ELR (cell line): ENCODE results near the gene CNIH1.
"Not testable (repeated sequence)": the region's sequence is repeated elsewhere in the genome, so short reads cannot be mapped to it uniquely, and the experiment has no call there.

Source experiments
- DNase-seq: peaks from one replicate; pipeline ENCODE4 v3.0.0-alpha.2; 2015; ENCODE audit warnings: low read depth

CNIH1 gene

GRCh38 chr14:54428527-54428926 is 12.6 kb downstream of the CNIH1 start:
- no peak for DNase-seq

GRCh38 chr14:54427871-54428270 is 13.3 kb downstream of the CNIH1 start:
- no peak for DNase-seq

DNA sequence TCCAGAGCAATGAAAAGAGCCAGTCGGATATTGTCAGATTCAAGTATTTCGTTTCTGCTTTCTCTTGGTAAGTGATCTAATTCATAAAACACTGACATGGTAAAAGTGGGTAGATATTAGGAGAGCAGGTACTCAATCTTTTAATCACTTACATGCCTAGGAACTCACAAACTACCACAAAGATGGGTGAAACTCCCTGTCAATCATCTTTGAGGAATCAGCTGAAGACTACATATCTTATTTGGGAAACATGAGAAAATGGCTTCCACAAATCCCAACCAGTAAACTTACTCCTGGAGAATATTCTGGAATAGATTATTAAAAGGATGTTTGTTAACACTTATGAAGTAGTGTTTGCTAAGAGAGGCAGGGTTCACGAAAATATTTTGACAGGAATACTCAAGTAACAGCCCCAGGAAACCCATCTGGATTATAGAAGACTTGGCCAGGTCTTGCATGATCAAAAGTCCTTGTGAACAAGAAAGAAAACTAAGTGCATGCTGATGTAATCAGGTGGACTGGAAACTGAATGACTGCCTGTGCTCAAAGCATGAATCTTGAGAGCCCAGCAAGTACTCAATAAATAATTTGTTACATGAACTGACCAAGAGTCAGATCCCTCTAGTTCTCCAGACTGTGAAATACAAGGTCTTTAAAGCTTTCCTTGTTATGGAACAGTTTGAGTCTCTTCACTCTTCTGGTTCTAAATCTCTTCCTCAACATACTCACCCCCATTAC is 15.5 kb downstream of the CNIH1 start:
- no peak for DNase-seq

GRCh38 chr14:54425068-54425467 is 16.1 kb downstream of the CNIH1 start:
- no peak for DNase-seq

DNA sequence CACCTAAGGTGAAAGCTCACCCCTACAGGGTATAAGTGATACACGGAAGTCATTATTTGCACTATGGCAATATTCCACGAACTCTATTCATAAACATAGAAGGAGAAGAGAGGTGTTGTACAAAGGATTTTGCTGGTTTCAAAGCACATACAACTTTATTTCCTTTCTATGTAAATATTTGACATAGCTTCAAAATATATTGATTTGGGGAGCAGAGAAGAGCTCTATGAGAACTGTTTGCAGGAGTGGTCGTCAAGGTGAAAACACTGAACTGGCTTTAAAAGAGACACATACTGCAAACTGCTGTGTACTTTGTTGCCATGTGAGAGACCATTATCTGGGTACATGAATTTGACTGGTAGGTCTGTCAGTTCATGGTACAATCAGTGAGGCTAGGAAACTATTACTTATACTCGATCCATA is 16.7 kb downstream of the CNIH1 start:
- no peak for DNase-seq

GRCh38 chr14:54423991-54424390 is 17.2 kb downstream of the CNIH1 start:
- DNase-seq, result no peak

DNA sequence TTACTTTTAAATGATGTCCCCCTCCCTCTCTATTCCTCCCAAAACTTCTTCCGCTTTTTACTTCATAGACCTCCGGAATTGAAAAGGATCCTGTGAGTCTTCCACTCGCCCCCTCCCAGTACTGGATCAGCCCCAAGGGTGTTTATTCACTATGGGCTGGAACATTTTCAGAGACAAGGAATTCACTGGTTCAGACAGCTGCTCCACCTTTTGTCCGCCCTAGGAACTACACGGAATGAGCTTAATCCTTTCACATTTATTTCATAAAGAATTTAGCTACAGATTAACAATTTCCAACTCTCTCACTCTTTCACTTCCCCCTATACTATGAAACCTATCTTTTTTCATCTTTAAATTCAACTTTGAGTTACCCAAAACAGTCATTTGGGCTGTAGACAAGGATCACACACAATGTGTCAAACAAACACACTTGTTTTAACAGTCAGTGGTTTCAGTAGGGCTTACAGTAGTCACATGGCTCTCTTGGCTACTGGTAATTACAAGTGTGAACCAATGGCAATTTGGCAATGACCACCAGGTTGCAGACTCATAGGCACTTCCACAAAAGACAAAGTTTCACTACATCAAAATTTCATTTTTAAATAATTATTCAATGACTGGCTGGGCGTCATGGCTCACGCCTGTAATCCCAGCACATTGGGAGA is 20.6 kb downstream of the CNIH1 start:
- peak; percentile 69 for DNase-seq

DNA sequence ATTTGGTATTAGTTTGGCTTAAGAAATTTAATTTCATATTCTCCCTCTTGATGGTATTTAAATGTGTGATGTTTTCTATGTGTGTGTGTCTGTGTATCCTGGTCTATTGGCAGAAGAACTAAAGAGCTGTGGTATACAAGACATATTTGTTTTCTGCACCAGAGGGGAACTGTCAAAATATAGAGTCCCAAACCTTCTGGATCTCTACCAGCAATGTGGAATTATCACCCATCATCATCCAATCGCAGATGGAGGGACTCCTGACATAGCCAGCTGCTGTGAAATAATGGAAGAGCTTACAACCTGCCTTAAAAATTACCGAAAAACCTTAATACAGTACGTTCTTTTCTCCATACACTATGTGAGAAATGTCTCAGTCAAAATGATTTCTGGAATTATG is 29.8 kb downstream of the CNIH1 start:
- no peak for DNase-seq

DNA sequence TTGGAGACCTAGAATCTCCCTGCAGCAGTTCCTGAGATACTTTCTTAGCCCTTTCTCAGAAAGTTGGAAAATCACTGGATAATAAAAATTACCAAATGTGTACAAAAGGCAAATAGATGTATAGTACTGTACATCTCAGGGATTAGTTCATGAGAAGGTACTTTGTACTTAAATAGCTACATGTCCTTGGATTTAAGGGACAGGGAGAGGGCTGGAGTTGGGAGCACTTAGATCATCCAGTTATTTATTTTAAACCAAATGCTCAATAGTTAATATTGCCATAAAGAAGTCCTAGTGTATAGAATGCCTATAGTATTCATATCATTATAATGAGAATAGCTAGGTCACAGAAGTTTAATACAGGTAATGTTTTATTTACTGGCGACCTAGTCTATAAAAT is 31.0 kb downstream of the CNIH1 start:
- no peak for DNase-seq

DNA sequence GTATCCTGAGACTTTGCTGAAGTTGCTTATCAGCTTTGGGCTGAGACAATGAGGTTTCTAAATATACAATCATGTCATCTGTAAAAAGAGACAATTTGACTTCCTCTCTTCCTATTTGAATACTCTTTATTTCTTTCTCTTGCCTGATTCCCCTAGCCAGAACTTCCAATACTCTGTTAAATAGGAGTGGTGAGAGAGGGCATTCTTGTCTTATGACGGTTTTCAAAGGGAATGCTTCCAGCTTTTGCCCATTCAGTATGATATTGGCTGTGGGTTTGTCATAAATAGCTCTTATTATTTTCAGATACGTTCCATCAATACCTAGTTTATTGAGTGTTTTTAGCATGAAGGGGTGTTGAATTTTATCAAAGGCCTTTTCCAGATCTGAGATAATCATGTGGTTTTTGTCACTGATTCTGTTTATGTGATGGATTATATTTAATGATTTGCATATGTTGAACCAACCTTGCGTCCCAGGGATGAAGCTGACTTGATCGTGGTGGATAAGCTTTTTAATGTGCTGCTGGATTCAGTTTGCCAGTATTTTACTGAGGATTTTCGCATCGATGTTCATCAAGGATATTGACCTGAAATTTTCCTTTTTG is 37.7 kb downstream of the CNIH1 start:
- DNase-seq, result peak; percentile 43

GRCh38 chr14:54399560-54399959 is 41.6 kb downstream of the CNIH1 start:
- no peak for DNase-seq

DNA sequence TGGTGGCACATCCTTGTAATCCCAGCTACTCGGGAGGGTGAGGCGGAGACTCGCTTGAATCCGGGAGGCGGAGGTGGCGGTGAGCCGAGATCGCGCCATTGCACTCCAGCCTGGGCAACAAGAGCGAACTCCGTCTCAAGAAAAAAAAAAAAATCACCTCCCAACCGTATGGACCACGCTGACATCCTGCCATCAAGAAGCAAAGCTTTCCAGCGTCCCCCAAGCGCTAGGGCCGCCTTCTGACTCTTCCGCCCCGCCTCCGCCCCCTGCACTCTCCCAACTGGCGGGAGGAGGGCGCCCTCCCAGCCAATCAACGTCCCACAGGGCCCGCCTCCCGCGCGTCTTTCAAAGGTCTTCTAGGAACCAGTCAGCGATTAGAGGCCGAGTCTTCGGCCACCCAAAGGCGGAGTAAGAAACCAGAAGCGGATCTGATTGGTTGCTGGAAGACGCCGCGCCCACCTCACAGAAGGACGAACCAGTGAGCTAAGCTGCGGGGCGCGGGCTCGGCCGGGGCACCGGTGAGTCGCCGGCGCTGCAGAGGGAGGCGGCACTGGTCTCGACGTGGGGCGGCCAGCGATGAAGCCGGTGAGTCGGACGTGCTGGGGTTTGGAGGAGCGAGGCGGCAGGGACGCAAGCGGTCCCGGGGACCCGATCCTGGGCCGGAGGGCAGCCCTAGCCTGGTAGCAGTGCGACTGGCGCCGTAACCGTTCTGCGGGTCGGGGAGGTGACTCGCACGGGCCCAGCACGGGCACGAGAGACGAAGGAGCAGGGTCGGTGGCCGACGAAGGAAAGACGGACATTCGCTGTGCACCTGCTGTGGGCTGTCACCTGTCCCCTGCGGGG is 44.5 kb downstream of the CNIH1 start, which contains the start of gene CDKN3:
CDKN3 (plus strand) TSS at position 515 of the 843 bp plus-strand sequence; CDS start at position 577, 62 bp downstream.
- peak; percentile 100 for DNase-seq

DNA sequence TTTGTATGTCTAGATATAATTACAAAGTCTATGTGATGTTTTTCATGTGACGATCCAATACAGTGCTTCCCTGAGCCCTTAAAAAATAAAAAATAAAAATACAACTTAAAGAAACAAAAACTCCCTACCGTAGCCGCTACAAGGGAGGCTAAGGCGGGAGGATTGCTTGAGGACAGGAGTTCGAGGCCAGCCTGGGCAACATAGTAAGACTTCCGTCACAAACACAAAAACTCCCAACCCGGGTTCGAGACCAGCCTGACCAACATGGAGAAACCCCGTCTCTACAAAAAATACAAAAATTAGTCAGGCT is 45.0 kb downstream of the CNIH1 start:
- DNase-seq, result no peak

DNA sequence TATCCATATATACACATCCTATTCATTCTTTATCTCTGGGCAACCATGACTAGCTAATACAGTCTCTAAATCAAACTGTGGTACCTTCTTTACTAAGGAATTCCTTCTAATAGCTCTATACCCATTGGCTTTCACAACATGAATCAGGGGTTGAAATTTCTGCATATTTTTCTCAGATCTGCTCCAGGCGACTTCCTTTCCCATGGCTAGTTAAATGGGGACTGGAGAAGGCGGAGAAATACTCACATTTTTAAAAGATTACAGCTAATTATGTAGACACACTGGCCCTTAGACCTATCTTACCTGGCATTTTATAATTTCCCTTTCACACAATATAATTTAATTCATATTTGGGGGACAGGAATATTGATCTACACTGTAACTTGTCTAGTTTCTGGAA is 45.5 kb downstream of the CNIH1 start:
- DNase-seq, result no peak

GRCh38 chr14:54395284-54395683 is 45.9 kb downstream of the CNIH1 start:
- no peak for DNase-seq

DNA sequence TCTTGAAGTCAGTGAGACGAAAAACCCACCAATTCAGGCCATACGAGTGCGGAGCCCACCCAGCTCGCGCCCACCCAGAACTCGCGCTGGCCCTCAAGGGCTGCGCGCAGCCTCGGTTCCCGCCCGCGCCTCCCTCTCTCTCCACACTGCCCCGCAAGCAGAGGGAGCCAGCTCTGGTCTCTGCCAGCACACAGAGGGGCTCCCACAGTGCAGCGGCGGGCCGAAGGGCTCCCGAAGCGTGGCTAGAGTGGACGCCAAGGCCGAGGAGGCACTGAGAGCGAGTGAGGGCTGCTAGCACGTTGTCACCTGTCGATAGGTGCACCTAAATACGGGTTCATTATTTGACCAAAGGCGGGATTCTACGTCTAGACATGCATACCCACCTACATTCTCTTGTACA is 46.6 kb downstream of the CNIH1 start:
- no peak for DNase-seq

DNA sequence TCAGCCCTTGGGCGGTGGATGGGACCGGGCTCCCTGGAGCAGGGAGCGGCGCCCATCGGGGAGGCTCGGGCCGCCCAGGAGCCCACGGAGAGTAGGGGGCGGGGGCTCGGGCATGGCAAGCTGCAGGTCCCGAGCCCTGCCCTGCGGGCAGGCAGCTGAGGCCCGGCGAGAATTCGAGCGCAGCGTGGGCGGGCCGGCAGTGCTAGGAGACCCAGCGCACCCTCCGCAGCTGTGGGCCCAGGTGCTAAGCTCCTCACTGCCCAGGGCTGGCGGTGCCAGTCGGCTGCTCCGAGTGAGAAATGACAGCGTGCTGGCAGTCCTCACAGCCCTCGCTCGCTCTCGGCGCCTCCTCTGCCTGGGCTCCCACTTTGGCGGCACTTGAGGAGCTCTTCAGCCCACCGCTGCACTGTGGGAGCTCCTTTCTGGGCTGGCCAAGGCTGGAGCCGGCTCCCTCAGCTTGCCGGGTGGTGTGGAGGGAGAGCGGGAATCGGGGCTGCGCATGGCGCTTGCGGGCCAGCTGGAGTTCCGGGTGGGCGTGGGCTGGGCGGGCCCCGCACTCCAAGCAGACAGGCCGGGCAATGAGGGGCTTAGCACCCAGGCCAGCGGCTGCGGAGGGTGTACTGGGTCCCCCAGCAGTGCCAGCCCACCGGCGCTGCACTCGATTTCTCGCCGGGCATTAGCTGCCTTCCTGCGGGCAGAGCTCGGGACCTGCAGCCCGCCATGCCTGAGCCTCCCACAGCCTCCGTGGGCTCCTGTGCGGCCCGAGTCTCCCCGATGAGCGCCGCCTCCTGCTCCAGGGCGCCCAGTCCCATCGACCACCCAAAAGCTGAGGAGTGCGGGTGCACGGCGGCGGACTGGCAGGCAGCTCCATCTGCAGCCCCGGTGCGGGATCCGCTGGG is 47.9 kb downstream of the CNIH1 start:
- DNase-seq, result not testable (repeated sequence)

- no peak for DNase-seq
Measured at GRCh38 chr14:54392131-54392859, 48.9 kb downstream of the CNIH1 start.

DNA sequence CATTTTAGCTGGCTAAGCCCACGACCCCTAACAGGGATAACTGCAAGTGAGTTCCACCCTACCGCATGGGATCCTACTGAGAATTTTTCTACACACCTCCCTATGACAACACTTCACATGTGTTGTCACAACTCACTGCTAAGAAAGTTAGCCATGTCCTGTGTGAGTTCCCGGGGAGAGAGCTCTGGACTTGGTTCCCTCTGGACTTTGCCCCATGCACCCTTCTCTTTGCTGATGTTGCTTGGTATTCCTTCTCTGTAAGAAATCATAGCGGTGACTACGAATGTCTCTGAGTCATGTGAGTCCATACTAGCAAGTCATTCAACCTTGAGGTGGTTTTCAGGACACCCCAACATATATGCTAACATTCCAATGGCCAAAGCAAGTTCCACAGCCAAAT is 53.8 kb downstream of the CNIH1 start:
- peak; percentile 28 for DNase-seq

- DNase-seq, result no peak
Measured at GRCh38 chr14:54385556-54385955, 55.6 kb downstream of the CNIH1 start.

DNA sequence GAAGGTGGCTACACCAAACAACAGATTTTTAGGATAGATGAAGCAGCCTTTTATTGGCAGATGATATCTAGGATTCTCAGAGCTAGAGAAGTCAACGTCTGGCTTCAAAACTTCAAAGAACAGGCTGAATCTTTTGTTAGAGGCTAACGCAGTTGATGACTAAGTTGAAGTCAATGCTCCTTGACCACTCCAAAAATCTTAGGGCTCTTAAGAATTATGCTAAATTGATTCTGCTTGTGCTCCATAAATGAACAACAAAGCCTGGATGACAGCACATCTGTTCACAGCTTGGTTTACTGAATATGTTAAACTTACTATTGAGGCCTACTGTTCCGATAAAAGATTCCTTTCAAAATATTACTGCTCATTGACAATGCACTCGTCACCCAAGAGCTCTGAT is 57.3 kb downstream of the CNIH1 start:
- no peak for DNase-seq
